ENCODE results near the gene ZDHHC8. TPM values are rescaled to one million over a fixed set of nuclear protein-coding genes. Genes with fewer than 3 reads are reported as not detected.

ZDHHC8 gene
- total and polyA plus RNA-seq, 2 experiments from 2014 or later = 9.6 to 72.7 TPM

DNA sequence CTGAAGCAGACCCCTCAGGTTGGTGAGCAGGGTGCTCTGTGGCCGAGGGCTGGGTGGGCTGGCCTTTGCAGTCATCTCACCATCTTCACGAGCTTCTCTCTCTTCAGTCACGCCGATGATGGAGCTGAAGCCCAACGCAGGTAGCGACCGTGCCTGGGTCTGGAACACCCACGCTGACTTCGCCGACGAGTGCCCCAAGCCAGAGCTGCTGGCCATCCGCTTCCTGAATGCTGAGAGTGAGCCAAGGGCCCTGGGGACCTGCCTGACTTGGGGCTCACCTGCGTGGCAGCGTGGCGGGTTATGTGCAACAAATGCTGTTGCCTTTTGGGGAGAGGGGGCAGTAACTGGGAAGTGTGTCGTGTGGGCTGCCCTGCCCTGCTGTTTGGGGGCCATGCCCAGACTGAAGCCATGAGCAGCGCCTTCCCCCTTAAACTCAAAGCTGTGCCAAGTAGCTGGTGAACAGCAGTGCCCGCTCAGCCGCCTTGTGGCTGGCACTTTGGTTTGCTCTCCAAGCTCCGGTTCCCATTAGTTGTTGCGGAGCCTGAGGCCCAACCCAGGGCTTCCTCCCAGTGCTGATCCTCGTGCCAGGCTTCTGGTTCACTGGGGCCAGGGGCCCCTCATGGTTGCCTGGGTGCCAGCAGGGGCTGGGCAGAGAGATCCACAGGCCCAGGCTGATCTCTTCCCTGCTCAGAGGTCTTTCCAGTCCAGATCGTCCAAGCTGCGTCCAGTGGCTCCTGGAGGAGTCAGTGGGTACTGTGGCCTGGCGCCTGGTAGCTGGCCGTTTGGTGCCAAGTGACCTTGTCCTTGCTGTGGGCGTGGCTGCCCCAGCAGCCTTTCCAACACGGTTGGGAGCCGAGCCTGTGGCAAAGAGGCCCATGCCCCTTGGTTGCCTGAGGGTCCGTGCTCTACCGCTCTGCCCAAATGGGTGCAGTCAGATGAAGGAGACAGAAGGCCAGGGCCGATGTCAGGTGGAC, 6.1 kb upstream of the ZDHHC8 start:
- H2AFZ ChIP-seq = no peak overlapping the region

DNA sequence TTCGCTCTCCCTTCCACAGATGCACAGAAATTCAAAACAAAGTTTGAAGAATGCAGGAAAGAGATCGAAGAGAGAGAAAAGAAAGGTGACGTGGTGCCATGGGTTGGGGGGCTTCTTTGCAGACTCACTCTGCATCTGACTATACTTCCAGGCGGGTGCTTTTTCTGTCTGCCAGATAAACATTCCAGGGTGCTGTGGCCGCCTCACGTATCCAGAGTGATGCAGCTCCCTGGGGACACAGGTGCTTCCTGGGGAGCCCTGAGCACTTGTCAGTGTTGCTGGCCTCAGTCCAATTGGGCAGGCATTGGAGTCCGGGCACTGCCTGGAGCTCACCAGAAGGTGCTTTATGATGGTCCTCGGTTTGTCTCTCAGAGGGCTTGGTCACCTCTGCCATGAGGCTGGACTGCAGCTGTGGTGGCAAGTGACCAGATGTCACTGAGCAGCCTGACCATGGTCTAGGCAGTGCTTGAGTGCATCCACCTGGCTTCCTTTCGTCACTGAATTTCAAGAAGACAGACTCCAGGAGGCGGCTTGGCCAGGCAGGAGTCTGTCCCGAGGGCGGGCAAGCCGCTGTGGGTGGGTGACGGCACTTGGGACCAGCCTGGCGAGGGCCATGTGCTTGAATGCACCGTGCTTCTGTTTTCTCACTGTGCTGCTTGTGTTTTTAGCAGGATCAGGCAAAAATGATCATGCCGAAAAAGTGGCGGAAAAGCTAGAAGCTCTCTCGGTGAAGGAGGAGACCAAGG, 5.1 kb upstream of the ZDHHC8 start:
- no peaks in the 10 kb centered on the region for H3K36me3 ChIP-seq (replicated peaks; ENCODE audit: insufficient read depth, low read depth)
- H4K20me1 ChIP-seq (ENCODE audit: insufficient read depth, poor library complexity, severe bottlenecking) = no peaks in the 10 kb centered on the region
- no peaks in the 10 kb centered on the region for H3K9me3 ChIP-seq (ENCODE audit: low read depth)
- H3K79me2 ChIP-seq = peaks cover 10% of the 10 kb centered on the region
- no peak overlapping the region for H3K4me2 ChIP-seq
- H3K9me2 ChIP-seq (replicated peaks; ENCODE audit: insufficient read depth) = no peaks in the 10 kb centered on the region
- H3K4me1 ChIP-seq (ENCODE audit: insufficient read depth) = no peaks in the 10 kb centered on the region
- DNase-seq (ENCODE audit: low spot score) = no peak
- no peaks in the 10 kb centered on the region for H3K27me3 ChIP-seq
- TF ChIP-seq, protein P1, sequence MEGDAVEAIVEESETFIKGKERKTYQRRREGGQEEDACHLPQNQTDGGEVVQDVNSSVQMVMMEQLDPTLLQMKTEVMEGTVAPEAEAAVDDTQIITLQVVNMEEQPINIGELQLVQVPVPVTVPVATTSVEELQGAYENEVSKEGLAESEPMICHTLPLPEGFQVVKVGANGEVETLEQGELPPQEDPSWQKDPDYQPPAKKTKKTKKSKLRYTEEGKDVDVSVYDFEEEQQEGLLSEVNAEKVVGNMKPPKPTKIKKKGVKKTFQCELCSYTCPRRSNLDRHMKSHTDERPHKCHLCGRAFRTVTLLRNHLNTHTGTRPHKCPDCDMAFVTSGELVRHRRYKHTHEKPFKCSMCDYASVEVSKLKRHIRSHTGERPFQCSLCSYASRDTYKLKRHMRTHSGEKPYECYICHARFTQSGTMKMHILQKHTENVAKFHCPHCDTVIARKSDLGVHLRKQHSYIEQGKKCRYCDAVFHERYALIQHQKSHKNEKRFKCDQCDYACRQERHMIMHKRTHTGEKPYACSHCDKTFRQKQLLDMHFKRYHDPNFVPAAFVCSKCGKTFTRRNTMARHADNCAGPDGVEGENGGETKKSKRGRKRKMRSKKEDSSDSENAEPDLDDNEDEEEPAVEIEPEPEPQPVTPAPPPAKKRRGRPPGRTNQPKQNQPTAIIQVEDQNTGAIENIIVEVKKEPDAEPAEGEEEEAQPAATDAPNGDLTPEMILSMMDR (IDR thresholded peaks at IDR 0.05; ENCODE audit: poor library complexity) = no peak
- TF ChIP-seq EZH2 (IDR thresholded peaks at IDR 0.05; ENCODE audit: borderline replicate concordance) = no peak
- no peak overlapping the region for H3K27ac ChIP-seq
- no peak overlapping the region for H2AFZ ChIP-seq
- no peak overlapping the region for H3K4me3 ChIP-seq
- 96% methylated on average over 19 of the region's 19 CpGs for WGBS (ENCODE audit: low lambda C conversion rate, missing lambda C conversion rate)

More for the DNA sequence above, 6.1 kb upstream of the ZDHHC8 start:
- DNase-seq (ENCODE audit: low spot score) = no peak
- Histone ChIP-seq H3K27ac (no peak overlapping the region), H3K79me2 (peaks cover 20% of the 10 kb centered on the region), H3K27me3 (no peaks in the 10 kb centered on the region), H3K36me3 (replicated peaks; ENCODE audit: insufficient read depth, low read depth) (no peaks in the 10 kb centered on the region), H3K4me1 (ENCODE audit: insufficient read depth) (no peaks in the 10 kb centered on the region), H3K9me2 (replicated peaks; ENCODE audit: insufficient read depth) (no peaks in the 10 kb centered on the region), H3K9me3 (ENCODE audit: low read depth) (no peaks in the 10 kb centered on the region), H3K4me3 (no peak overlapping the region), H4K20me1 (ENCODE audit: insufficient read depth, poor library complexity, severe bottlenecking) (no peaks in the 10 kb centered on the region), H3K4me2 (no peak overlapping the region)
- TF ChIP-seq EZH2 (IDR thresholded peaks at IDR 0.05; ENCODE audit: borderline replicate concordance) = no peak
- TF ChIP-seq EZH2phosphoT487 (IDR thresholded peaks at IDR 0.05; ENCODE audit: low read depth, severe bottlenecking, unreplicated experiment) = no peak
- TF ChIP-seq, protein P1 (IDR thresholded peaks at IDR 0.05; ENCODE audit: poor library complexity) = no peak
- 96% methylated on average over 30 of the region's 32 CpGs for WGBS (ENCODE audit: low lambda C conversion rate, missing lambda C conversion rate)

DNA sequence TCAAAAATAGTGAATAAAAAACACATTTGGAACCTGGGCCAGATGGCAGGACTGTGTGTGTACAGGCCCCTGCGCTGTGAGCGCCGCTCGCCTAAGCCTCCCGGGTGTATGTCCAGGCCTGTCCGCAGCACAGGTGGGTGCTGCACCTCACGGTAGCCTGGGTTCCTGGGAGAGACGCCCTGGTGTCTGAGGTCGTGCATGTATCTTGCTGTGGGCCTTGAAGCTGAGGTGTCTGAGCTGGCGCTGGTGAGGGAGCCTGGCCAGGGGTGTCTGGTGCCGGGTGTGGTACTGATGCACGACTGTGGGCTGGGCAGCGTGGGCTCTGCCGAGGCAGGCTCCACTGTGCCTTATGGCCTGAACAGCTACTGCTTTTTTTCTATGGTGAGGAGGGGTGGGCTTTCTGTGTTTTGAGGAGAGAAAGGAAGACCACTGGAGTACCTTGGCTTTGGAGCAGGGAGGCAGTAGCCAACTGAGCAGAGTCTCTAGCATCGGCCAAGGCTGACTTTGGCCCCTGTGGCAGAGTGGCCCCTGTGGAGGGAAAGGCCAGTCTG, 4.2 kb upstream of the ZDHHC8 start:
- TF ChIP-seq EZH2 (IDR thresholded peaks at IDR 0.05; ENCODE audit: borderline replicate concordance) = no peak
- TF ChIP-seq, protein P1 (IDR thresholded peaks at IDR 0.05; ENCODE audit: poor library complexity) = no peak
- no peak for TF ChIP-seq EZH2phosphoT487 (IDR thresholded peaks at IDR 0.05; ENCODE audit: low read depth, severe bottlenecking, unreplicated experiment)
- peaks cover 1% of the 10 kb centered on the region for H3K4me1 ChIP-seq (ENCODE audit: insufficient read depth)
- 95% methylated on average over 15 of the region's 15 CpGs for WGBS (ENCODE audit: low lambda C conversion rate, missing lambda C conversion rate)

More for the DNA sequence above, 4.2 kb upstream of the ZDHHC8 start:
- Histone ChIP-seq H3K4me2 (no peak overlapping the region), H3K9me3 (ENCODE audit: low read depth) (no peaks in the 10 kb centered on the region), H3K27ac (no peak overlapping the region), H3K36me3 (replicated peaks; ENCODE audit: insufficient read depth, low read depth) (no peaks in the 10 kb centered on the region), H4K20me1 (ENCODE audit: insufficient read depth, poor library complexity, severe bottlenecking) (peaks cover 3% of the 10 kb centered on the region), H3K4me3 (no peak overlapping the region), H3K27me3 (no peaks in the 10 kb centered on the region), H3K79me2 (peaks cover 7% of the 10 kb centered on the region), H2AFZ (no peak overlapping the region), H3K9me2 (replicated peaks; ENCODE audit: insufficient read depth) (no peaks in the 10 kb centered on the region)
- DNase-seq (ENCODE audit: low spot score) = no peak

Data from hepatocyte (in vitro differentiated cells).